ENCODE measurements around the gene STK32C.

GRCh38 chr10:132158823-132159222 is 148.9 kb downstream of the STK32C start:
- TF ChIP-seq BACH2 (CRISPR knock-in tag; IDR thresholded peaks at IDR 0.05; ENCODE audit: borderline replicate concordance) (no peak), ZNF8 (CRISPR knock-in tag; IDR thresholded peaks at IDR 0.05) (no peak), POU6F1 (CRISPR knock-in tag; IDR thresholded peaks at IDR 0.05; ENCODE audit: borderline replicate concordance, low read depth) (no peak), PATZ1 (CRISPR knock-in tag; IDR thresholded peaks at IDR 0.05; ENCODE audit: borderline replicate concordance) (no peak), ZNF565 (CRISPR knock-in tag; conservative IDR thresholded peaks at IDR 0.05; ENCODE audit: low read depth) (no peak), CREB5 (CRISPR knock-in tag; IDR thresholded peaks at IDR 0.05; ENCODE audit: low read depth) (no peak), OSR1 (CRISPR knock-in tag; IDR thresholded peaks at IDR 0.05) (no peak), PPARA (CRISPR knock-in tag; IDR thresholded peaks at IDR 0.05; ENCODE audit: borderline replicate concordance) (no peak), GLIS3 (CRISPR knock-in tag; IDR thresholded peaks at IDR 0.05) (no peak), ARNTL (CRISPR knock-in tag; IDR thresholded peaks at IDR 0.05; ENCODE audit: borderline replicate concordance, low read depth) (no peak), ESRRG (CRISPR knock-in tag; IDR thresholded peaks at IDR 0.05) (no peak)

Measured in SK-N-SH treated with all-trans-retinoic acid at 6 μM for 48 hours (cell line).